Gastrocnemius medialis (tissue), 4 donors: ENCODE results near the gene EPS8L2. TPM values are rescaled to one million over a fixed set of nuclear protein-coding genes. Genes with fewer than 3 reads are reported as not detected.
A peak's percentile ranks its signal among the peaks of the same experiment; 100 is the strongest.

ENCODE experiments used
- ATAC-seq, 2 donors: fragments of 150-250 bp; one replicate each; pipeline ENCODE4 v1.9.1; 2016
- DNase-seq, 2 donors: peaks; one replicate each; pipeline ENCODE4 v3.0.0-alpha.2; 2019
- H3K27ac ChIP-seq, 4 donors: fragments of 200-600 bp; sonication (generic); 1 replicate in 1 of 4; 2 replicates in 3 of 4; pipeline ENCODE4 v1.5.1; 2016 to 2018; ENCODE audit warnings: mild to moderate bottlenecking in 2 of 4, moderate library complexity in 1 of 4
- H3K27me3 ChIP-seq, 3 donors: fragments of 200-600 bp; sonication (generic) in 2 of 3; 1 replicate in 1 of 3; 2 replicates in 2 of 3; pipeline versions ENCODE4 v1.5.1 to v1.6.0; 2016 to 2019; ENCODE audit warnings: mild to moderate bottlenecking in 1 of 3, moderate library complexity in 1 of 3
- H3K36me3 ChIP-seq, 2 donors: fragments of 200-600 bp; sonication (generic) in 1 of 2; one replicate each; pipeline ENCODE4 v1.5.1; 2017 to 2018
- H3K4me1 ChIP-seq, 2 donors: fragments of 200-600 bp; sonication (generic) in 1 of 2; one replicate each; pipeline ENCODE4 v1.5.1; 2016 to 2017; ENCODE audit warnings: mild to moderate bottlenecking in 2 of 2
- H3K4me3 ChIP-seq, 4 donors: fragments of 200-600 bp; sonication (generic) in 3 of 4; 1 replicate in 1 of 4; 2 replicates in 3 of 4; pipeline ENCODE4 v1.5.1; 2016 to 2019; ENCODE audit warnings: mild to moderate bottlenecking in 2 of 4
- H3K9me3 ChIP-seq, 3 donors: fragments of 200-600 bp; sonication (generic) in 2 of 3; 1 replicate in 1 of 3; 2 replicates in 2 of 3; pipeline ENCODE4 v1.5.1; 2016 to 2019
- CTCF ChIP-seq, 5 experiments: fragments of 450-650 bp in 3 of 5; fragments of 200-600 bp in 2 of 5; sonication (generic) in 2 of 5; IDR thresholded peaks in 4 of 5; conservative IDR thresholded peaks in 1 of 5; 1 replicate in 4 of 5; 2 replicates in 1 of 5; pipeline ENCODE4 v1.5.1; 2016 to 2019; ENCODE audit warnings: antibody characterized with exemption in 5 of 5, mild to moderate bottlenecking in 3 of 5, moderate library complexity in 3 of 5
- POLR2A ChIP-seq, 2 donors: fragments of 450-650 bp; IDR thresholded peaks; one replicate each; pipeline ENCODE4 v1.6.1; 2017; ENCODE audit warnings: antibody characterized with exemption in 2 of 2, mild to moderate bottlenecking in 2 of 2, moderate library complexity in 2 of 2
- in situ Hi-C, 4 donors: fragments of 200-750 bp; cut with MboI; loops; one replicate each; pipeline versions ENCODE4 v1.15.0 to v1.8.0; 2017; ENCODE audit warnings: low sequenced_read_pairs in 4 of 4
- intact Hi-C: fragments of 100-400 bp; cut with DNase I; formaldehyde crosslinking; loops from one replicate; pipeline ENCODE4 v1.15.1; 2023; ENCODE audit warnings: low total_unique reads
- total RNA-seq, 4 donors: library from RNA; depleted of rRNA; stranded (reverse); fragments of >200 nt; gene quantifications; one replicate each; pipeline versions ENCODE4 v1.1.0 to v1.2.3, GENCODE V29; 2016

The EPS8L2 gene
- total RNA-seq, 4 donors from 2014 or later: 0.42 to 3.3 (median 1.8) TPM

- no peak overlapping the region for H3K4me3 ChIP-seq
- H3K36me3 ChIP-seq: no peaks in the 10 kb centered on the region
- peaks cover 55 to 78% (median 77%) of the 10 kb centered on the region in 3 donors for H3K27me3 ChIP-seq
- H3K27ac ChIP-seq: no peak overlapping the region
- DNase-seq (no peak), ATAC-seq (no peak)
- H3K9me3 ChIP-seq: no peaks in the 10 kb centered on the region
- peaks cover 4 to 21% of the 10 kb centered on the region in 2 donors for H3K4me1 ChIP-seq
- no peak for TF ChIP-seq CTCF (IDR thresholded peaks at IDR 0.05 in 4 of 5, conservative IDR thresholded peaks at IDR 0.05 in 1 of 5)
- in situ Hi-C loops (loop anchor here in 3 of 4 donors (25.0 kb wide), 1 partner anchor 160 kb away; the partner anchor contains the start of genes LMNTD2 (in 3 of the 3) and RASSF7 (in 3 of the 3)), intact Hi-C loops (no loop called here)
These were observed 16.3 kb downstream of the EPS8L2 start for GRCh38 chr11:722346-722811.

GRCh38 chr11:723120-723883 is 17.3 kb downstream of the EPS8L2 start:
- intact Hi-C loops (loop anchor here (1.0 kb wide), 1 partner anchor 168 kb away; no protein-coding TSS in a partner anchor), in situ Hi-C loops (loop anchor here in 3 of 4 donors (25.0 kb wide), 1 partner anchor 161 kb away; the partner anchor contains the start of genes LMNTD2 (in 3 of the 3) and RASSF7 (in 3 of the 3))
- no peaks in the 10 kb centered on the region for H3K9me3 ChIP-seq
- no peaks in the 10 kb centered on the region for H3K36me3 ChIP-seq
- H3K27ac ChIP-seq: no peak overlapping the region
- no peak for TF ChIP-seq POLR2A (IDR thresholded peaks at IDR 0.05)
- peak; percentile 44 to 73 (median 67) for TF ChIP-seq CTCF (IDR thresholded peaks at IDR 0.05 in 4 of 5, conservative IDR thresholded peaks at IDR 0.05 in 1 of 5)
- DNase-seq (no peak), ATAC-seq (peak in 1 of 2 donors; percentile 64)
- H3K4me3 ChIP-seq: no peak overlapping the region
- peaks cover 4 to 29% of the 10 kb centered on the region in 2 donors for H3K4me1 ChIP-seq
- H3K27me3 ChIP-seq: peaks cover 58 to 78% (median 73%) of the 10 kb centered on the region in 3 donors

- Histone ChIP-seq H3K27ac (no peak overlapping the region), H3K36me3 (no peaks in the 10 kb centered on the region), H3K27me3 (peaks cover 57 to 76% (median 72%) of the 10 kb centered on the region in 3 donors), H3K4me3 (no peak overlapping the region), H3K9me3 (no peaks in the 10 kb centered on the region), H3K4me1 (peaks cover 4 to 31% of the 10 kb centered on the region in 2 donors)
- in situ Hi-C loops: loop anchor here in 3 of 4 donors (25.0 kb wide), 1 partner anchor 162 kb away; the partner anchor contains the start of genes LMNTD2 (in 3 of the 3) and RASSF7 (in 3 of the 3)
- TF ChIP-seq CTCF (IDR thresholded peaks at IDR 0.05 in 4 of 5, conservative IDR thresholded peaks at IDR 0.05 in 1 of 5) (no peak), POLR2A (IDR thresholded peaks at IDR 0.05) (no peak)
- intact Hi-C loops: no loop called here
- DNase-seq (no peak), ATAC-seq (no peak)
These were observed 18.2 kb downstream of the EPS8L2 start for GRCh38 chr11:724049-724777.

GRCh38 chr11:724778-725386 is 18.9 kb downstream of the EPS8L2 start:
- H3K27me3 ChIP-seq: peaks cover 50 to 69% (median 65%) of the 10 kb centered on the region in 3 donors
- in situ Hi-C loops: loop anchor here (25.0 kb wide), 1 partner anchor 163 kb away; the partner anchor contains the start of genes LMNTD2 (in 4 of the 4) and RASSF7 (in 4 of the 4)

More at GRCh38 chr11:724778-725386, 18.9 kb downstream of the EPS8L2 start:
- ATAC-seq (no peak), DNase-seq (no peak)
- intact Hi-C loops: no loop called here
- Histone ChIP-seq H3K4me3 (no peak overlapping the region), H3K9me3 (no peaks in the 10 kb centered on the region), H3K4me1 (peaks cover 4 to 31% of the 10 kb centered on the region in 2 donors), H3K36me3 (no peaks in the 10 kb centered on the region), H3K27ac (no peak overlapping the region)
- no peak for TF ChIP-seq POLR2A (IDR thresholded peaks at IDR 0.05)
- TF ChIP-seq CTCF (IDR thresholded peaks at IDR 0.05 in 4 of 5, conservative IDR thresholded peaks at IDR 0.05 in 1 of 5): no peak
